Astrocyte of the cerebellum (primary cell): ENCODE measurements around the gene SORCS2.

ENCODE experiments used
- DNase-seq: peaks from one replicate; pipeline ENCODE4 v3.0.0-alpha.2; 2011; ENCODE audit warnings: low read depth
- H3K4me3 ChIP-seq: 2 replicates; pipeline ENCODE4 v1.5.1; 2011; ENCODE audit warnings: mild to moderate bottlenecking, low read depth, low read length, moderate library complexity
- CTCF ChIP-seq: IDR thresholded peaks from 2 replicates; pipeline ENCODE4 v1.5.1; 2012; ENCODE audit warnings: low read length, low read depth, moderate library complexity, mild to moderate bottlenecking; ENCODE audit errors: missing control alignments
- in situ Hi-C: cut with HindIII; loops from 2 replicates; pipeline ENCODE4 v1.10.0; 2017; ENCODE audit warnings: low sequenced_read_pairs

The SORCS2 gene

GRCh38 chr4:7715271-7716009 is 523.1 kb downstream of the SORCS2 start:
- H3K4me3 ChIP-seq: no peak overlapping the region
- no peak for DNase-seq
- no peak for TF ChIP-seq CTCF
- in situ Hi-C loops: no loop called here

GRCh38 chr4:7716010-7716721 is 523.8 kb downstream of the SORCS2 start:
- no peak for DNase-seq
- in situ Hi-C loops: no loop called here
- TF ChIP-seq CTCF: no peak
- H3K4me3 ChIP-seq: no peak overlapping the region

- DNase-seq: no peak
- TF ChIP-seq CTCF: no peak
- no peak overlapping the region for H3K4me3 ChIP-seq
- in situ Hi-C loops: no loop called here
Measured at GRCh38 chr4:7717161-7717560, 524.8 kb downstream of the SORCS2 start.

- in situ Hi-C loops: no loop called here
- TF ChIP-seq CTCF: no peak
- no peak for DNase-seq
- H3K4me3 ChIP-seq: no peak overlapping the region
Measured at GRCh38 chr4:7717946-7718490, 525.7 kb downstream of the SORCS2 start.

- in situ Hi-C loops: no loop called here
- no peak for DNase-seq
Measured at GRCh38 chr4:7719354-7720174, 527.2 kb downstream of the SORCS2 start.

More at GRCh38 chr4:7719354-7720174, 527.2 kb downstream of the SORCS2 start:
- TF ChIP-seq CTCF: peak; percentile 78
- H3K4me3 ChIP-seq: no peak overlapping the region
